ENCODE measurements around the gene A1CF.
"Not testable (repeated sequence)": the region's sequence is repeated elsewhere in the genome, so short reads cannot be mapped to it uniquely, and the experiment has no call there.

DNA sequence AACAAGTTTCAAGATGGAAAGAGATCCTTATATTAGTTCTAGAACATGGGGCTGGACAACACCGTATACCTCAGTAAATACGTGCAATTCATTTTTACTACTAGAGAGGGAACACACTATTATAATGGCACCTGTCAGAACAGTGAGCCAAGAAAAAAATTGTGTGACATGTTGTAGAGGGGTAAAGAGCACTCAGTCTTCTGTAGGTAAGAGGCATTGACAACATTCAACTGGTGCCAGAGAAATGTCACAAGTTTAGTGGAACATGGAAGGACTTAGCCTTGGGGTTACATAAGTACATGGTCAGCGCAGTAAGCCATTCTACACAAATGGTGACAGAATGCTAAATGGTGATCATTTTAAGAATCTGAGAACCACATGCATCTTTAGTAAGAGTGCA lies 113.4 kb downstream of the A1CF start:
- TF ChIP-seq EZH2 (IDR thresholded peaks at IDR 0.05; ENCODE audit: borderline replicate concordance), result not testable (repeated sequence)
- TF ChIP-seq, protein P1, sequence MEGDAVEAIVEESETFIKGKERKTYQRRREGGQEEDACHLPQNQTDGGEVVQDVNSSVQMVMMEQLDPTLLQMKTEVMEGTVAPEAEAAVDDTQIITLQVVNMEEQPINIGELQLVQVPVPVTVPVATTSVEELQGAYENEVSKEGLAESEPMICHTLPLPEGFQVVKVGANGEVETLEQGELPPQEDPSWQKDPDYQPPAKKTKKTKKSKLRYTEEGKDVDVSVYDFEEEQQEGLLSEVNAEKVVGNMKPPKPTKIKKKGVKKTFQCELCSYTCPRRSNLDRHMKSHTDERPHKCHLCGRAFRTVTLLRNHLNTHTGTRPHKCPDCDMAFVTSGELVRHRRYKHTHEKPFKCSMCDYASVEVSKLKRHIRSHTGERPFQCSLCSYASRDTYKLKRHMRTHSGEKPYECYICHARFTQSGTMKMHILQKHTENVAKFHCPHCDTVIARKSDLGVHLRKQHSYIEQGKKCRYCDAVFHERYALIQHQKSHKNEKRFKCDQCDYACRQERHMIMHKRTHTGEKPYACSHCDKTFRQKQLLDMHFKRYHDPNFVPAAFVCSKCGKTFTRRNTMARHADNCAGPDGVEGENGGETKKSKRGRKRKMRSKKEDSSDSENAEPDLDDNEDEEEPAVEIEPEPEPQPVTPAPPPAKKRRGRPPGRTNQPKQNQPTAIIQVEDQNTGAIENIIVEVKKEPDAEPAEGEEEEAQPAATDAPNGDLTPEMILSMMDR (IDR thresholded peaks at IDR 0.05; ENCODE audit: poor library complexity), result not testable (repeated sequence)

All from hepatocyte (in vitro differentiated cells).